GM12891 (cell line): ENCODE results near the gene MAML2.

ENCODE experiments used
- PAX5 ChIP-seq: IDR thresholded peaks from 2 replicates; pipeline ENCODE4 v1.6.1; 2011; ENCODE audit warnings: low read length, moderate library complexity, mild to moderate bottlenecking; ENCODE audit not compliant: insufficient read depth, severe bottlenecking
- POLR2A ChIP-seq: IDR thresholded peaks from 2 replicates; pipeline ENCODE4 v1.6.1; 2011; ENCODE audit warnings: low read depth, low read length, control low read depth
- POLR2AphosphoS5 ChIP-seq: IDR thresholded peaks from 2 replicates; pipeline ENCODE4 v1.6.1; 2011; ENCODE audit warnings: low read depth, low read length, control low read depth
- SPI1 ChIP-seq: IDR thresholded peaks from 2 replicates; pipeline ENCODE4 v1.6.1; 2011; ENCODE audit warnings: low read depth, low read length, control low read depth
- TAF1 ChIP-seq: IDR thresholded peaks from 2 replicates; pipeline ENCODE4 v1.6.1; 2011; ENCODE audit warnings: low read depth, low read length, control low read depth

- TF ChIP-seq POLR2A, result no peak
- no peak for TF ChIP-seq PAX5
- no peak for TF ChIP-seq TAF1
- no peak for TF ChIP-seq POLR2AphosphoS5
- TF ChIP-seq SPI1, result no peak
Measured at GRCh38 chr11:96278039-96278897, 64.7 kb downstream of the MAML2 start.
